ENCODE measurements around the gene NPPA.
"Not testable (repeated sequence)": the region's sequence is repeated elsewhere in the genome, so short reads cannot be mapped to it uniquely, and the experiment has no call there.

The NPPA gene

DNA sequence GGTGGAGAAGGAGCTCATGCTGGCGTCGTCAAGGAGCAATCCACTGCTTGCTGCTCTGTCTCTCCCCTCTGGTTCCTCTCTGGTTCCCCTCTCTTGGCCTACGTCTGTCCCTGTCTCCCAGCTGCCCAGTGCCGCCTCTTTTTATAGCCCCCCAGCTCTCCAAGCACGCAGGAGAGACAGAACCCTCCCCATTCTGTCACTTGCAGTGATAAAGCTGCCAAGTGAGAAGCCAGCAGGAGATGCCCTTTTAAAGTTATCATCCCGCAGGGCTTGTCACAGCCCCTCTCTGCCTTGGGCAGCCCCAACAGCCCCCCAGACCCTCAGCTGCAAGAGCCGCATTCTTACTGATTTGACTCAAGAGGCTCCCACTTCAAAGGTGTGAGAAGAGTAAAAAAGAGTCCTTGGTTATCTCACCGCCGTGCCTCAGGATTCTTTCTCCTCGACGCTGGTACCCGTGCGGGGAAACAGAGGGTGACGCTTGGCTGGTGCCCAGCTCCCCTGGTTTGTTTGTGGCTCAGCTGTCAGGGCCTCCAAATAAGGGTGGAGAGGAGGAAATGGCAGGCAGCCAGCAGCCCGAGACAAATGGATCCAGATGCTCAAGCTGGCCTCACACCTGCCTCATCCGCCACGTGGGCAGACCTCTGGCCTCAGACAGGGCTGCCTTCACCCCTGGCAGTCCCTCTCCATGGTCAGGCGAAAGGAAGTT, at the start of gene NPPA:
NPPA (minus strand) TSS at position 117 of the 706 bp plus-strand sequence; CDS start at position 18, 99 bp downstream.
- FAIRE-seq (no peak), DNase-seq (ENCODE audit: extremely low spot score, insufficient read length, low read depth) (no peak)

DNA sequence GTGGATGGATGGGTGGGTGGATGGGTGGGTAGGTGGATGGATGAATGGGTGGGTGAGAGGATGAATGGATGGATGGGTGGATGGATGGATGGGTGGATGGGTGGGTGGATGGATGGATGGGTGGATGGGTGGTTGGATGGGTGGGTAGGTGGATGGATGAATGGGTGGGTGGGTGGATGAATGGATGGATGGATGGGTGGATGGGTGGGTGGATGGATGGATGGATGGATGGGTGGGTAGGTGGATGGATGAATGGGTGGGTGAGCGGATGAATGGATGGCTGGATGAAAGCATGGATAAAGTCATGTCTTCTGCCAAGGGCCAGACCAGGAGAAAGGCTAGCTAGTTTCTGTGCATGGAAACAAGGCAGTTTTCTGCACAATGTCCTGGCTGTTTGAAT, 46.9 kb upstream of the NPPA start:
- FAIRE-seq; DNase-seq (ENCODE audit: extremely low spot score, insufficient read length, low read depth): not testable (repeated sequence)

DNA sequence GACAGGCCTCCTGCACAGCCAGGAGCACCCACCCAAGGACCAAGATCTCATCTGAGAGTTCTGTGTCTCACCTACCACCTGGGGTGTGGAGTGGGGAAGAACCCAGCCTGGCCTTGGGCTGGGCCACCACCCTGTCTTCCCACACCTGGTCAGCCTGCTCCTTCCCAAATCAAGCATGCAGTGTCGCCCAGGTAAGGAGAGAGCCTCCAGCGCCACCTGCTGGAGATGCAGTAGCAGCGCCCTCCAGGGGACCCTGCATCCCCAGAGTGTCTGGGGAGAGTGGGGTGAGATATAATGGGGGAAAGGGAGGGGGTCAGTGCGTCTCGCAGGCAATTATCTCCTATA, 46.3 kb upstream of the NPPA start:
- FAIRE-seq = peak; percentile 88
- peak; percentile 72 for DNase-seq (ENCODE audit: extremely low spot score, insufficient read length, low read depth)

DNA sequence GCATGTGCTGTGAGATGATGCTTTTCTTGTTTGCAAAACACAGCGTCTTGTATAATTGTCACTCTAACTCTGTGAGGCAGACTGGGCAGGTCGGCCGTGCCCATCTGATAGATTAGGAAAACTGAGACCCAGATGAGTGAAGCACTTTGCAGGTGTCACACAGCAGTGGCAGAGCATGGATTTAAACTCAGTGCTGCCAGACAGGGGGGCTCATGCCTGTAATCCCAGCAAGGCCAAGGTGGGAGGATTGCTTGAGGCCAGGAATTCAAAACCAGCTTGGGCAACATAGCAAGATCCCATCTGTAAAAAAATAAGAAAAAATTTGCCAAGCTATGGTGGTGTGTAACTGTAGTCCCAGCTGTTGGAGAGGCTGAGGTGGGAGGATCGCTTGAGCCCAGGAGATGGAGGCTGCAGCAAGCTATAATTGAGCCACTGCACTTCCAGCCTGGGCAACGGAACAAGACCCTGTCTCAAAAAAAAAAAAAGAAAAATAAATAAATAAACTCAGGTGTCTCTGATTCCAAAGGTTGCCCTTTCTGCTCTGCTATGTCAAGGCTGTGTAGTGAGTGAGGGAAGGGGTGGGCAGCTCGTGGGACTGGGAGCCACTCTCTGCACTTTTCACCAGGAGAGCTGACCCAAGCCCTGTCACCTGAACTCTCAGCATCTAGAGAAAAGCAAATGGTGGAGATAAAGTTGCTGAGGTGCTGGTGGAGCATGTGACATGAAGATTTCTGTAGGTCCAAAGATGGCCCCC, 44.0 kb upstream of the NPPA start:
- no peak for DNase-seq (ENCODE audit: extremely low spot score, insufficient read length, low read depth)
- no peak for FAIRE-seq

DNA sequence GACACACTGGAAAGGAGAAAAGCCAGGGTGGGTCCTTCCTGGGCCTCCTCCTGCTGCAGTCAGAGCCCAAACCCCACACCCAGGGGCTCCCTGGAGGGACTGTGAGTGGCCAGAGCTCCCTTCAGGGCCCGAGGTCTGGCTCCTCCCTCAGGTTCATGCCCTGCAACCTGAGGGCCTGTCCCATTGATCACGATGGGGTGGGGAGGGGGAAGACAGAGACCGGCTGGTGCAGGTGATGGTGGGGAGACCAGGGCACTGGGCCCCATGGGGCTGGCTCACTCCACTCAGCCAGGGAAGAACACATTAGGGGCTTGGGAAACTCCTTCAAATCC, 41.3 kb upstream of the NPPA start:
- DNase-seq (ENCODE audit: extremely low spot score, insufficient read length, low read depth) (no peak), FAIRE-seq (no peak)

DNA sequence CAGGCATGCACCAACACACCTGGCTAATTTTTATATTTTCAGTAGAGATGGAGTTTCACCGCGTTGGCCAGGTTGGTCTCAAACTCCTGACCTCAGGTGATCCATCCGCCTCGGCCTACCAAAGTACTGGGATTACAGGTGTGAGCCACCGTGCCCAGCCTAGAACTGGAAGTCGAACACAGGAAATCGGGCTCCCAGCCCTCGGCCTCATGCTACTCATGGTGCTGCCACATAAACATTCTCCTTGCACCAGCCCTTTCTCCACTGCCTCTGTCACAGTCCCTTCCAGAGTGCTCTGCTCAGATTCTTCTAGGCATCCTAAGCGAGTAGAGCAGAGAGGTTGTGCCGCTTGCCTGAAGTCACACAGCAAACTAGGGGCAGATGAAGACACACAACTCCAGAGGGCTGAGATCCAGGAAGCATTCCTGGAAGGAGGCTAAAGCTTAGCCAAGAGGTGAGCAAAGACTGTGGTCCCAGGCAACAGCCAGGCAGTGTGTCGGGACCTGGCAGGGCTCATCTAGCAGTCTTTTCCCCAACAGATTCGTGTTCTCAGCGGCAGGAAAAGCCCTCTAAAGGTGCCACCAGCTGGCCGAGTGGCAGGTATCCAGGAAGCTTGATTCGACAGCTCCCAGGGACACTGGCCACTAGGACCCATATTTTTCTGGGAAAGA, 40.8 kb upstream of the NPPA start:
- FAIRE-seq = no peak
- DNase-seq (ENCODE audit: extremely low spot score, insufficient read length, low read depth) = no peak

DNA sequence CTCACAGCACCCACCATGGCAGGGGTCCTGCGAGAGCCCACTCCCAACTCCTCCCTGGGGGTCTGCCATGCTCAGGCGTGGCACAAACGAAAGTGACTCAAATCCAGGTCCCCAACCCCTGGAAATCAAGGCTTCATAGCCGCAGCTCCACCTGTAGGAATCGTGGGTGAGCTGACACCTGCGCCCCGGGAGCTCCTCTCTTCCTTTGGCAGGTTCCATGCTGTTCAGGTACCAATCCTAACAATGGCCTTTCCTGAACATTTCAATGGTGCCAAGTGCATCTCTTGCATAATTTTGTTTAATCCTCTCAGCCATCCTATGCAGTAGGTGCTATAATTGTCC, 40.1 kb upstream of the NPPA start:
- DNase-seq (ENCODE audit: extremely low spot score, insufficient read length, low read depth) = no peak

DNA sequence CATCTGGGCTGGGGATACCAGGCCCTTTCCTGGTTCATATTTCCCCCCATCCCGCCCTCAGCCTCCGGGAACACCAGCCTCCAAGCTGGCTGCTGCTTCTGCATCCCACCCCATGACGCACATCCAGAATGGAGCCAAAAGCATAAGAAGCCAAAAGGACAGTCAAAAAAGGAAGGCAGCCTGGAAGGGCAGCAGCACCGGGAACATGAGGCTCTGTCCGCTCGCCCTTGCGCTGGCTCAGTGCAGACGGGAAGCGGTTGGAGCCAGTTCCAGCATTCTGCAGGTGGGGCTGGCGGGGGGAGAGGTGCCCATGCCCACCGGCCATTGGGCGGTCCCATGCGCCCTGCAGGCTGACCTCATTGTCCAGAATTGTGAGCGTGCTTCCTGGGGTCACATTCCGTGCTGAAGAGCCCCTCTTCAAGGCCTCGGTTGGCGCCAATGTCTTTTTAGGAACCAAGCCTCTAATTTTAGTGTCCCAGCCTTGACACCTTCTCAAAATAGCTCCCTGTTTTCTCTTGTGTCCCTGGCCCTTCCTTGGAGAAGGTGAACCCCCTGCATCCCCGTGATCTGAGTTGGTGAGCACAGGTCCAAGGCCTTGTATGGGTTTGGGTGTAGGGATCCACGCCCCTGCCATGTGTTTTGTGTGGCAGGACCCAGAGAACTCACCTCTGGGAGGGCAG, 39.5 kb upstream of the NPPA start:
- FAIRE-seq = no peak
- DNase-seq (ENCODE audit: extremely low spot score, insufficient read length, low read depth) = no peak

More for the DNA sequence above, 40.1 kb upstream of the NPPA start:
- no peak for FAIRE-seq

DNA sequence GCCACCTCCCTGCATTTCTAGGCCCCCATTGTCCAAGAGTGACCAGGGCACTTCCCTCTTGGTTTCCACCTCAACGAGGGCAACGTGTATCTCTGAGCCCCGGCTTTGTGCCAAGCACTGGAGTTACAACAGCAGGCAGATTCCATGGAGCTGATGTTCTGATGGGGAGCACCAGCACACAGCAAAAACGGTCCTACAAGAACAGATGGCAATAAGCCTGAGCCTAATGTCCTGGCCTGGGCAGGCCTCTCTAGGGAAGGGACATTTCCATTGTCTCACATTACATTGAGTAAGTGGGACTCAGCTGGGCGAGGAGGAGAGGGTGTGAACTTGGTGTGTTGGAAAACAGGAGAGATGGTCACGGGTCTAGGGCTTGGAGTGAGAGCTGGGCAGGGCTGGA, 38.3 kb upstream of the NPPA start:
- DNase-seq (ENCODE audit: extremely low spot score, insufficient read length, low read depth) (no peak), FAIRE-seq (no peak)

DNA sequence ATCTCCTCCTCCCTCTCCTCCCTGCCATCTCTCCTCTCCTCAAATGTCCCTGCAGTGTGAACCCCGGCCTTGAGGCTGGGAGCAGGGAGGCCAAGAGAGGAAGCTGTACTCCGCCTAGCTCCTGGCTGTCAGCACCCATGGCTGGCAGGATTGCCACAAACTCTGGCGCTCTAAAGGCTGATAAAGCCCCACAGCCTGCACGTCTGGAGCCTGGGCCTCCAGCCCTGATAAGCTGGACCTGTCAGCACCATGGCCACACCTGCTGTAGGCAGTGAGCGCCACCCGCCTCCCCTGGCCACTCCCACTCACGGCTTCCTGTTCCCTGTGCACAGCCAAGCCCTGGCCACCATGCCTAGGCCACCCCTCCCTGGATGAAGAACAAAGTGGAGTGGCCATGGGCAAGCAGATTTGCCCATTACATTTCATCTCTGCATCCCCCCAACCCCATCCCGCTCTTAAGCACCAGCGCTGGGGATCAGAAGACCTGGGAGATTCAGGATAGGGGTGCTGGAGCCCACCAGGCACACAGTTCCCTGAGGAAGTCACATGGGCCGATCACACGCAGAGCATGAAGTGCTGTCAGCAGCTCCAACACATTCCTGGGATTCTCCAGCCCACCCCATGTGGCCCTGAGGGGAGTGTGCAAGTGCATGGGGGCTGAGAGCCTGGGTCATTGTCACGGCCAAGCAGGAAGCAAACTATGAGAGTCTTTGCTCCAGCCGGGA, 35.4 kb upstream of the NPPA start:
- no peak for DNase-seq (ENCODE audit: extremely low spot score, insufficient read length, low read depth)
- FAIRE-seq = no peak

DNA sequence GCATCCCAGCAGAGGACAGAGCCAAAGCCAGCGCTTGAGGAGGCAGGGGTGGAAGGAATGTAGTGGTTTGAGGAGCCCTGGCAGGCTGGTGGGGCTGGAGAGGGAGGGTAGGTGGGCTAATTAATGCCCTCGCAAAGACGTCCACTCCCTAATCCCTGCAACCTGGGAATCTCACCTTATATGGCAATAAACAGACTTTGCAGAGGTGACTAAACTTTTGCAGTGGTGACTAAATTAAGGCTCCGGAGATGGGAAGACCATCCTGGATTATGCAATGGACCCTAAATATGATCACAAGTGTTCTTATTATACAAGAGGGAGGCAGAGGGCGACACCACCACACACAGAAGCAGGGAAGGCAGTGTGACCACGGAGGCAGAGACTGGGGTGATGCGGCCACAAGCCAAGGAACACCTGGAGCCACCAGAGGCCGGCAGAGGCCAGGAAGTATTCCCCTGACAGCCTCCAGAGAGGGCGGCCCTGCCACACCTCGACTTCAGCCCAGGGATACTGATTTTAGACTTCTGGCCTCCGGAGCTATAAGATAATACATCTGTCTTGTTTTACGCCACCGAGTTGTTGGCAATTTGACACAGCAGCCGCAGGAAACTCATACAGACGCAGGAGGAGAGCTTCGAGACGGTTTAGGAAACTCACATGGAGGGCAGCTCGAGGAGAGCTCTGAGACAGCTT, 34.3 kb upstream of the NPPA start:
- DNase-seq (ENCODE audit: extremely low spot score, insufficient read length, low read depth) = no peak
- FAIRE-seq = no peak

DNA sequence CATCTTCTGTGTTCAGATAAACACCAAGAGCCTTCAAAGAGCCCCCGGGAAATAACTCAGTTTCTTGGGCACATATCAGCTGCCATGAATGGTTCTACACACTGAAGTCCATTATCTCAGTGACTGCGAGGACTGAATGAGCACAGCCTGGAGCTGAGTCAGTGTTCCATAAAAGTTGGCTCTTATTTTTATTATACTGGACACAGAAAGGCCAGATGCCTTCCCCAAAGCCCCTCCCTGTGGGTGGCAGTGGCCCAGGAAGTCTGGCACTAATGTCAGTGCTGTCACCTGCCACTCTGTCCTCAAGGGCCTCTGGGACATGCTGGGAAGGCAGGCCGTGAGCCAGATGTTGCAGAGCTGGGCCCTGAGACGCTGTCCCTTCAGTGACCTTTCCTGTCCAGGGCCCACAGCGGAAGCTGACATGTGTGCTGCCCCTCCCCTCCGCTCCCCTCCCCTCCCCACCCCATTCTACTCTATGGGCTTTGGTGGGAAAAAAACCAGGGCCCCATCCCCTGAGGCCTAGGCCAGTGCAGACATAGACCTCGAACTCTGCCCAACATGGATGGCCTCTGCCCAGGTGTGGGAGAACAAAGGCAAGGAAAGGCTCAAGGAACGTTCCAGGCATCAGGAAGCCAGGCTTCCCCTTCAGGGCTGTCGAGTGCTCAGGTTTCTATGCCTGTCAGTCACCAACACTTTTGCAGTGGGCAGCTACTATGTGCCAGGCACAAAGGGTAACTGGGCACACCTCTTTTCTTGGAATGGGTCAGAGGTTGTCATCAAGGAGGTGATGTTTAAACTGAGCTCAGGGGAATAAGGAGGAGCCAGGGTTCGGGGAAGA, 33.5 kb upstream of the NPPA start:
- DNase-seq (ENCODE audit: extremely low spot score, insufficient read length, low read depth) (no peak), FAIRE-seq (no peak)

DNA sequence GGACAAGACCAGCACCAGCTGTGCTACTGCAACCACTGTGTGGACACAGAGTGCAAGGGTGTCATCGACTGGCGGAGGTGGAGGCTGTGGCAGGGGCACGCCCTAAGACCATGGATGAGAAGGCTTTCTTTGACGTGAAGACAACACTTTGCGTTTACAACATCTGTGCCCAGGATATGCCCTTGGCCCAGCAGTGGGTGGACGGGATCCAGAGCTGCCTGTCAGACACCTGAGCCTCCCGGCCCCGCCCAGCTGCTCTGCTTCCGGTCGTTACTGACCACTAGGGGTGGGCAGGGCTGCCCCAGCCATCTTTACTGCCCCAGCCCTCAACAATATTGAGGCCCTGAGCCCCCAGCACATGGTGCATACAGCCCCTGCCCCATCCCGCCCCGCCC, 32.6 kb upstream of the NPPA start:
- FAIRE-seq = no peak

DNA sequence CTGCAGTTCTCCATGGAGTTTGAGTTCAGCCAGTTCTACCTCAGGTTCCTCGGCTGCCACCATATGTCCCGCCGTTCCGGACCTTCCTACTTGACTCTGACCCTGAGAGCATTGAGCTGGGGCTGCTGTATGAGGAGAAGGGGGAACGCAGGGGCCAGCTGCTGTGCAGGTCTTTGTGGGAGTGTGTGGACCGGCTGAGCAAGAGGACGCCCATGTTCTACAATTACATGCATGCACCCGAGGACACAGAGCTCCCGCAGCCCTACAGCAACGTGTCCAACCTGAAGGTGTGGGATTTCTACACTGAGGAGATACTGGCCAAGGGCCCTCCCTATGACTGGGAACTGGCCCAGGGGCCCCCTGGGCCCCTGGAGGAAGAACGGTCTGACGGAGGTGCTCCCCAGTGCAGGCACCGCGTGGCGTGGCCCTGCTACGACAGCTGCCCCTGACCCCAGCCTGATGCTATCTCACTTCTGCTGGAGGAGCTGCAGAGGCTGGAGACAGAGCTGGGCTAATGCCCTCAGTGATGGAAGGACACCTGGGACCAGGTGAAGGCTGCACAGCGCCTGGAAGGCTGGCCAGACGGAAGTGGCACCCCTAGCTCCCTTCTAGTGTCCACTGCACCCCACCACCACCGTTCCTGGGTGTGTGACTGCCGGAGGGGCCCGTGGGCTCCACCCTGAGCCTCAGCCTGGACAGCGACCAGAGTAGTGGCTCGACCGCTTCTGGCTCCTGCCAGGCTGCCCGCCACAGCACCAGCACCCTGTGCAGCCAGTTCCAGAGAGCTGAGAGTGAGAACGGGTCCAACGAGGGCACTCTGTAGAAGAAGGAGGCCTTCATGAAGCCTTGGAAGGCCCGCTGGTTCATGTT, 32.0 kb upstream of the NPPA start:
- FAIRE-seq (no peak), DNase-seq (ENCODE audit: extremely low spot score, insufficient read length, low read depth) (no peak)

More for the DNA sequence above, 32.6 kb upstream of the NPPA start:
- DNase-seq (ENCODE audit: extremely low spot score, insufficient read length, low read depth) = no peak

DNA sequence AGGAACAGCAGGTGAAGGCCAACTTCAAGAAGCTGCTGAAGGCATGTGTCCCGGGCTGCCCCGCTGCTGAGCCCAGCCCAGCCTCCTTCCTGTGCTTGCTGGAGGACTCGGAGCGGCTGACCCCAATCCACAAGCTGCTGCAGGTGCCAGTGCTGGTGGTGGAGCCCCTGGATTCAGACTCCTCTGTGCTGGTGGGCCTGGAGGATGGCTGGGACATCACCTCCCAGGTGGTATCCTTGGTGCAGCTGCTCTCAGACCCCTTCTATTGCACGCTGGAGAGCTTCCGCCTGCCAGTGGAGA, 31.3 kb upstream of the NPPA start:
- FAIRE-seq = no peak

DNA sequence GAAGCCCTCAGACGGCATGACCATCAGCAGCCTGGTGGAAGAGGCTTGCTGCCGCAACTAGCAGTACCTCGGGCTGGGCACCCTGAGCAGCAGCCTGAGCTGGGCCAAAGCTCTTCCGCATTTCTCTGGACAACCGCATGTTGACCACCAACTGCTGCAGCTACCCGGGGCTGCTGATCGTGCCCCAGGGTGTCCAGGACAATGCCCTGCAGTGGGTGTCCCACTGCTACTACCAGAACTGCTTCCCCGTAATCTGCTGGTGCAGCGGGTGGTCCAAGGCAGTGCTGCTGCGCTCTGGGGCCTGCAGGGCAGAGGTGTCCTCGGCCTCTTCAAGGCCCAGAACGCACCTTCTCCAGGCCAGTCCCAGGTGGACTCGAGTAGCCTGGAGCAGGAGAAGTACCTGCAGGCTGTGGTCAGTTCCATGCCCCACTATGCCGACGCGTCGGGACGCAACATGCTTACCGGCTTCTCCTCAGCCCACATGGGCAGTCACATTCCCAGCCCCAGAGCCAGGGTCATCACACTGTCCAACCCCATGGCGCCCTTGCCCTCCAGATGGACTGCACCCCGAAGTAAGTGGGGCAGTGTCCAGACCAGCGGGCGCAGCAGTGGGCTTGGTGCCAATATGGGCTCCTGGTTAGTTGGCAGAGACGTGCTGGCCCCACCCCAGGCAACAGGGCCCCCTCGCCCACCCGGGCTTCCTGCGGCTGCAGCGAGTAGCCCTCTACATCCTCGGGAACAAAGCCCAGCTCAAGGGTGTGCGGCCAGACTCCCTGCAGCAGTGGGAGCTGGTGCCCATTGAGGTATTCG, 30.7 kb upstream of the NPPA start:
- no peak for FAIRE-seq
- DNase-seq (ENCODE audit: extremely low spot score, insufficient read length, low read depth) = no peak

More for the DNA sequence above, 31.3 kb upstream of the NPPA start:
- no peak for DNase-seq (ENCODE audit: extremely low spot score, insufficient read length, low read depth)

DNA sequence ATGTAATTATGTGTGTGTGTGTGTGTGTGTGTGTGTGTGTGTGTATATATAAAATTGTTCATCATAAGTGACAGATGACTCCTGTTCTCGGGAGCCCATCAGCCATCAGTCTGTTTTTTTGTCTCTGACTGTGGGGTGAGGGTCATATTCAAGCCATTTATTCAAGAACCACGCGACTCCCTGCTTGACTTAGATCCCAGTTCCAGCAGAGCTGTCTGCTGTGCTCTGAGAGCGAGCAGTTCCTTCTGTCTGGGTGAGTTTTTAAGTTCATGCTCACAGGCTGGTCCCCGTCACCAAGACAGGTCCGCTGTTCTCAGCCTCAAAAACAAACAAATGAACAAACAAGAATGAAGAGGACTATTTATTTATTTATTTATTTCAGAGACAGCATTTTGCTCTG, 29.5 kb upstream of the NPPA start:
- no peak for FAIRE-seq
- DNase-seq (ENCODE audit: extremely low spot score, insufficient read length, low read depth) = no peak

Data from GM18507 (cell line).